GM21390 (cell line): ENCODE measurements around the gene TNFRSF13B.
"Not testable (repeated sequence)": the region's sequence is repeated elsewhere in the genome, so short reads cannot be mapped to it uniquely, and the experiment has no call there.

Experiments
- ATAC-seq: cut with Tn5 transposase; IDR thresholded peaks from one replicate; pipeline ENCODE4 v1.9.1; 2021; ENCODE audit not compliant: unreplicated experiment

Gene TNFRSF13B

GRCh38 chr17:16912021-16912962 lies 59.6 kb downstream of the TNFRSF13B start:
- ATAC-seq: no peak

- no peak for ATAC-seq
Measured at GRCh38 chr17:16911141-16911937, 60.6 kb downstream of the TNFRSF13B start.

- ATAC-seq: no peak
Measured at GRCh38 chr17:16910341-16910740, 61.6 kb downstream of the TNFRSF13B start.

- no peak for ATAC-seq
Measured at GRCh38 chr17:16909472-16910246, 62.3 kb downstream of the TNFRSF13B start.

GRCh38 chr17:16908273-16908672 lies 63.6 kb downstream of the TNFRSF13B start:
- no peak for ATAC-seq

- ATAC-seq: no peak
Measured at GRCh38 chr17:16906680-16907079, 65.2 kb downstream of the TNFRSF13B start.

- no peak for ATAC-seq
Measured at GRCh38 chr17:16905593-16906191, 66.2 kb downstream of the TNFRSF13B start.

- ATAC-seq: not testable (repeated sequence)
Measured at GRCh38 chr17:16903070-16903469, 68.8 kb downstream of the TNFRSF13B start.

- no peak for ATAC-seq
Measured at GRCh38 chr17:16900288-16900882, 71.5 kb downstream of the TNFRSF13B start.

GRCh38 chr17:16897211-16897896 lies 74.6 kb downstream of the TNFRSF13B start:
- not testable (repeated sequence) for ATAC-seq

- not testable (repeated sequence) for ATAC-seq
Measured at GRCh38 chr17:16896235-16896634, 75.7 kb downstream of the TNFRSF13B start.

- ATAC-seq: not testable (repeated sequence)
Measured at GRCh38 chr17:16893527-16893926, 78.4 kb downstream of the TNFRSF13B start.

GRCh38 chr17:16892876-16893454 lies 79.0 kb downstream of the TNFRSF13B start:
- ATAC-seq: not testable (repeated sequence)

- no peak for ATAC-seq
Measured at GRCh38 chr17:16889088-16889465, 82.8 kb downstream of the TNFRSF13B start.
